Rectal smooth muscle tissue (tissue), 1 donor: ENCODE data around the gene CHCHD6.

Source experiments
- H3K27ac ChIP-seq: one replicate; pipeline ENCODE4 v1.7.0; 2013; ENCODE audit warnings: low read depth, low read length, inconsistent platforms
- H3K27me3 ChIP-seq: one replicate; pipeline ENCODE4 v1.7.0; 2013; ENCODE audit warnings: low read length; ENCODE audit not compliant: control insufficient read depth, insufficient read depth
- H3K36me3 ChIP-seq: one replicate; pipeline ENCODE4 v1.7.0; 2013; ENCODE audit warnings: low read length; ENCODE audit not compliant: control insufficient read depth, insufficient read depth
- H3K4me1 ChIP-seq: one replicate; pipeline ENCODE4 v1.7.0; 2013; ENCODE audit warnings: low read length; ENCODE audit not compliant: control insufficient read depth, insufficient read depth
- H3K4me3 ChIP-seq: one replicate; pipeline ENCODE4 v1.7.0; 2013; ENCODE audit warnings: low read length
- H3K9ac ChIP-seq: one replicate; pipeline ENCODE4 v1.7.0; 2013; ENCODE audit warnings: low read length

Gene CHCHD6

GRCh38 chr3:126980266-126980811, 276.3 kb downstream of the CHCHD6 start:
- H3K27me3 ChIP-seq, result no peaks in the 10 kb centered on the region
- no peak overlapping the region for H3K4me3 ChIP-seq
- no peak overlapping the region for H3K27ac ChIP-seq
- no peaks in the 10 kb centered on the region for H3K36me3 ChIP-seq
- H3K9ac ChIP-seq, result no peak overlapping the region
- H3K4me1 ChIP-seq, result no peaks in the 10 kb centered on the region

DNA sequence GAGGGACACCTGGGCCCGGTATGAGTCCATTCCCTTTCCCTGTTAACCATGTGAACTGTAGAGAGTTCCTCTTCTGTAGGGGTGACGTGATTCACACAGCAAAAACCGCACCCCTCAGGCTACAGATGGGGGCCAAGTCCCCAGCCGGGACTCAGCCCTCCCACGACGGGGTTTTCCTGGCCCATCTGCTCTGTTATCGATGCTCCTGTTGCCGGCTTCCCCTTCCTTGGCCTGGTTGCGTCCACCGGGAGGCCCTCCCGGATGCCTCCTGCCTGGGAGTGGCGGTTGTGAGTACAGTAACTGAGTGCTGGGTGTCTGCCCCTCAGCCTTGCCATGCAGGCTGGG, 278.1 kb downstream of the CHCHD6 start:
- Histone ChIP-seq H3K4me3 (peak overlapping the region; percentile 52), H3K36me3 (no peaks in the 10 kb centered on the region), H3K27me3 (no peaks in the 10 kb centered on the region), H3K27ac (no peak overlapping the region), H3K9ac (no peak overlapping the region), H3K4me1 (no peaks in the 10 kb centered on the region)

DNA sequence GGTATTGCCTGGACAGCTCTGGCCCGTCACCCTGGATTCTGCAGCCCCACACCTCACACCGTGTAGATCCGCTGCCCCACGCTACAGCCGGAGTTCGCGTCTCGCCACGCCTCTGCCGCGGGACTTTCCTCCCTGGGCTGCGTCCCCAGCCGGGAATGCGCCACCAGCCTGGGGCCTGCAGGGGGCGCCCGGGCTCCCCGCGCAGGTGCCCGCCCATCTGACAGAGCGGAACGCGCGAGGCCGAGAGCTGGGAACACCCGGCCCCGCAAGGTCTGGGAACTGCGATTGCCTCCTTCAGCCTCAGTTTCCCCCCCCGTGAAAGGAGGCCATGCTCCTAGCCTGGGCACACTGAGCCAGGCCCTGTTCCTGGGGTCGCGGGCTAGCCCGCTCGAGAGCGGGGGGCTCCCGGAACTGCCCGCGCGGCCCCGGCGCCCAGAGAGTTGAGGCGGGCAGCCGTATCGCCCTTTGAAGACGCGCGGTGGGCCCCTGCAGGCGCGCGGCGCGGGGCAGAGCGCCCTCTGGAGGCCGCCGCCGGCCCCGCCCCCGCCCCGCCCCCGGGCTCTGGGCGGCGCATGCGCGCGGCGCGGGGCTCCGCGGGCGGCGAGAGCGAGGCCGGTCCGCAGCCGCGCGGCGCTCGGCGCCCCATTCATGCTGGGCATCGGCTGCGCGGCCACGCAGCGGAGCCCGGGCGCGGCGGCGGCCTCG, 278.6 kb downstream of the CHCHD6 start, which contains the start of gene PLXNA1:
Gene PLXNA1 (plus strand): TSS at position 645 of the 705 bp plus-strand sequence. CDS start 5,479 bp downstream, outside the sequence.
- H3K27me3 ChIP-seq, result no peaks in the 10 kb centered on the region
- no peaks in the 10 kb centered on the region for H3K36me3 ChIP-seq
- peak within 1 kb of the TSS; percentile 53 for H3K9ac ChIP-seq
- H3K27ac ChIP-seq, result peak within 1 kb of the TSS; percentile 72
- no peaks in the 10 kb centered on the region for H3K4me1 ChIP-seq
- peak within 1 kb of the TSS; percentile 73 for H3K4me3 ChIP-seq

- no peak overlapping the region for H3K9ac ChIP-seq
- no peaks in the 10 kb centered on the region for H3K36me3 ChIP-seq
- H3K27me3 ChIP-seq, result no peaks in the 10 kb centered on the region
- no peaks in the 10 kb centered on the region for H3K4me1 ChIP-seq
- H3K27ac ChIP-seq, result no peak overlapping the region
- peak overlapping the region; percentile 73 for H3K4me3 ChIP-seq
Measured at GRCh38 chr3:126983276-126983652, 279.2 kb downstream of the CHCHD6 start.

- Histone ChIP-seq H3K27me3 (no peaks in the 10 kb centered on the region), H3K36me3 (no peaks in the 10 kb centered on the region), H3K4me1 (no peaks in the 10 kb centered on the region), H3K4me3 (peak overlapping the region; percentile 73), H3K9ac (peak overlapping the region; percentile 11), H3K27ac (no peak overlapping the region)
Measured at GRCh38 chr3:126983653-126984390, 279.8 kb downstream of the CHCHD6 start.

DNA sequence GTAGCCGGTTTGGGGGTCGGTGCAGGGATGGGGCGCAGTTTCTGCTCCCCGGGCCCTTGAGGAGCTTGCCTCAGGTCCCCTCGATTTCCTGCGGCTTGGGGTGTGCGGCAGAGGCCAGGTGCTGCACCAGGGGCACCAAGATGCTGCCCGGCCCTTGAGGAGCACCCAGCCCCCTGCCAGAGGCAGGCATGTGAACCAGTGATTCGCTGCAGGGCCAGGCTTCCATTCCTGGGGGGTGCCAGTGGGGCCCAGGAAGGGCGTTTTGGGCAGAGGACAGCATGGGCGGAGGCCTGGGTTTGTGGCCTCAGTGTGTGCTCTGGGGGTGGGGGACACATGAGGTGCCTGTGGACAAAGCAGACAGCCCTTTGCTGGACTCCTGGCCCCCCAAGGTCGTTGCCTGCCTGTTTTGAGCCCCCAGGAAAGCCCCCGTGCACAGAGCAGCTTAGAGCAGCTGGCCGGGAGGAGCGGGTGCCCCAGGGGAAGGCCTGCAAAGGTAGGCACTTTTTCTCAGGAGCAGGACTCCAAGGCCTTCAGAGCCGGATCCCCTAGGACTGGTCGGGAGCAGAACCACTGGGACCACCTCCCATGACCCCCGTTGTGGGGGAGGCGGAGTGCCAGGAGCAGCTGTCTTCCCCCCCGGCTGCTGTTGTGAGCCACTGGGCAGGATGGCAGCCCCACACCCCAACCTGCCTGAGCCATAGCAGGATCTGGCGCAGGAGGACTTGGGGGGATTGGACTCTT, 280.5 kb downstream of the CHCHD6 start:
- H3K4me3 ChIP-seq, result peak overlapping the region; percentile 73
- H3K9ac ChIP-seq, result no peak overlapping the region
- no peak overlapping the region for H3K27ac ChIP-seq
- H3K36me3 ChIP-seq, result no peaks in the 10 kb centered on the region
- H3K27me3 ChIP-seq, result no peaks in the 10 kb centered on the region
- no peaks in the 10 kb centered on the region for H3K4me1 ChIP-seq

DNA sequence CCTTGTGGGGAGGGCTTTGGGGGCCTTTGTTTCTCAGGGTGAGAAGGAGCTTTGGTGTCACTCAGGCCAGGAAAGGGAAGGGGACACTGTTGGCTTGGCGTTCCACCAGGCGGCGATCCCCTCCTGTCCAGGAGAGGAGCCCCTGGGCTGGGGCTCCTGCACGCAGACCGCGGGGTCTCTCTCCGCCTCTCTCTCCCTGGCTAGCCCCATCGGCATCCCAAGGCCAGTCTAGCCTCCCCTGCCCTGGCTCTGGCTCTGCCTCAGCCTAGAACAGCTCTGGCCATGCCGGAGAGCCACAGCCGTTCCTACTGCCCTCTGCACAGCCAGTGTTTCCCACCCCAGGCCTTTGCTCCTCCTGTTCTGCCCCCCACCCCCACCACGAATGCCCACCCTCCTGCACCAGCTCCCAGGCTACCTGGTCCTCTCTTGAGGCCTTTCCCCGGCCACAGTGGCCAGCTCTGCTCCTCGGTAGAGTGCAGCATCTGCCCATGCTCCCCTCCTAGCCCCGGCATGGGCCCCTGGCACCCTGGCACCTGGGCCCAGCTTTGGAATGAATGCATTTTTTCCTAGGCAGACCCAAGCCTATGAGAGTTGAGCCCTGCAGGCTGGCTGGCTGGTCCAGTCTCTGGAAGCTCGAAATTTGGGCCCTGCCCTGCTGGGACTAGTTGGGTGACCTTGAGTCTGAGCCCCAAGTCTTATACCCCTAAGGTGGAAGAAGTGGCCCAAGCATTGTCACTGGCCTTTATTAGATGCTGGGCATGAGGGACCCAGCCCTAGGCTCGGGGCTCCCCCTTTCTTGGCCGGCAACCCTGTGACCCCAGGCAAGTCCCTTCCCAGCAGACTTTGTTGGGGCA, 281.3 kb downstream of the CHCHD6 start:
- H3K9ac ChIP-seq, result no peak overlapping the region
- H3K27ac ChIP-seq, result no peak overlapping the region
- no peaks in the 10 kb centered on the region for H3K27me3 ChIP-seq
- no peaks in the 10 kb centered on the region for H3K36me3 ChIP-seq
- H3K4me3 ChIP-seq, result no peak overlapping the region
- no peaks in the 10 kb centered on the region for H3K4me1 ChIP-seq

- Histone ChIP-seq H3K27ac (no peak overlapping the region), H3K27me3 (no peaks in the 10 kb centered on the region), H3K4me1 (no peaks in the 10 kb centered on the region), H3K9ac (no peak overlapping the region), H3K4me3 (no peak overlapping the region), H3K36me3 (no peaks in the 10 kb centered on the region)
Measured at GRCh38 chr3:126986001-126986400, 282.0 kb downstream of the CHCHD6 start.

- H3K4me3 ChIP-seq, result no peak overlapping the region
- no peaks in the 10 kb centered on the region for H3K4me1 ChIP-seq
- no peak overlapping the region for H3K27ac ChIP-seq
- H3K36me3 ChIP-seq, result no peaks in the 10 kb centered on the region
- H3K27me3 ChIP-seq, result no peaks in the 10 kb centered on the region
- no peak overlapping the region for H3K9ac ChIP-seq
Measured at GRCh38 chr3:126987129-126987528, 283.1 kb downstream of the CHCHD6 start.

DNA sequence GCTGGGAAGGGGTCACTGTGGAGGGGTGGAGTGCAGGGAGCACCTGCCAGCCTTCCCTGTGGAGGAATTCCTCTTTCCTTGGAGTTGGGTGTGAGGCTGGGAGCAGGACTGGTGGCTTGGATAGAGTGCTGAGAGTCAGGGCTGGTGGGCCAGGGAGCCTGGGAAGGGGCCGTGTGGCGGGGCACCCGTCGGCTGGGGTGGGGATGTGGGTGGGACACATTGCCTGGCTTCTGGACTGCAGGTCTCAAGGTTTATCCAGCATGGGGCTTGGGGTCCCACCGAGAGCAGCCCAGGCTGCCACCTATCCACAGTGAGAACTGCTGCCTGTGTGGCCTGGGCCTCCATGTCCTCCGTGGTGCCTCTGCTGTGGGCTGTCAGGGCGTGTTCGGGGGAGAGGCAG, 283.6 kb downstream of the CHCHD6 start:
- Histone ChIP-seq H3K36me3 (no peaks in the 10 kb centered on the region), H3K27ac (no peak overlapping the region), H3K9ac (no peak overlapping the region), H3K27me3 (no peaks in the 10 kb centered on the region), H3K4me1 (no peaks in the 10 kb centered on the region), H3K4me3 (no peak overlapping the region)

DNA sequence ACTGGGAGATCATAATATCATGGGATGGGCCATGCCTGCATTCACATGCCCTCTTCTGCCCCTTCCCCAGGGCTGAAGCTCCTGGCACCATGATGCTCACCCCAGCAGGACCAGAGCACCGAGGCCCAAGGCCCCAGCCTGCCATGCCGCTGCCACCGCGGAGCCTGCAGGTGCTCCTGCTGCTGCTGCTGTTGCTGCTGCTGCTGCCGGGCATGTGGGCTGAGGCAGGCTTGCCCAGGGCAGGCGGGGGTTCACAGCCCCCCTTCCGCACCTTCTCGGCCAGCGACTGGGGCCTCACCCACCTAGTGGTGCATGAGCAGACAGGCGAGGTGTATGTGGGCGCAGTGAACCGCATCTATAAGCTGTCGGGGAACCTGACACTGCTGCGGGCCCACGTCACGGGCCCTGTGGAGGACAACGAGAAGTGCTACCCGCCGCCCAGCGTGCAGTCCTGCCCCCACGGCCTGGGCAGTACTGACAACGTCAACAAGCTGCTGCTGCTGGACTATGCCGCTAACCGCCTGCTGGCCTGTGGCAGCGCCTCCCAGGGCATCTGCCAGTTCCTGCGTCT, 284.5 kb downstream of the CHCHD6 start:
- Histone ChIP-seq H3K36me3 (no peaks in the 10 kb centered on the region), H3K9ac (no peak overlapping the region), H3K27ac (no peak overlapping the region), H3K27me3 (no peaks in the 10 kb centered on the region), H3K4me1 (no peaks in the 10 kb centered on the region), H3K4me3 (no peak overlapping the region)
